ENCODE results near the gene UMAD1.

UMAD1 gene

GRCh38 chr7:7640221-7641128, at the start of gene UMAD1:
UMAD1 (plus strand) TSS chr7:7640752; CDS start chr7:7673372, 32,620 bp downstream.
- DNase-seq (ENCODE audit: low read depth) = peak; percentile 93

GRCh38 chr7:7595451-7595850, 45.1 kb upstream of the UMAD1 start:
- no peak for DNase-seq (ENCODE audit: low read depth)

GRCh38 chr7:7596176-7596575, 44.4 kb upstream of the UMAD1 start:
- no peak for DNase-seq (ENCODE audit: low read depth)

GRCh38 chr7:7607010-7607409, 33.5 kb upstream of the UMAD1 start:
- DNase-seq (ENCODE audit: low read depth) = no peak

- DNase-seq (ENCODE audit: low read depth) = no peak
Observed at GRCh38 chr7:7609330-7609729, 31.2 kb upstream of the UMAD1 start.

- no peak for DNase-seq (ENCODE audit: low read depth)
Observed at GRCh38 chr7:7612519-7612918, 28.0 kb upstream of the UMAD1 start.

GRCh38 chr7:7613210-7613609, 27.3 kb upstream of the UMAD1 start:
- no peak for DNase-seq (ENCODE audit: low read depth)

GRCh38 chr7:7614018-7614741, 26.4 kb upstream of the UMAD1 start:
- no peak for DNase-seq (ENCODE audit: low read depth)

GRCh38 chr7:7617550-7617949, 23.0 kb upstream of the UMAD1 start:
- no peak for DNase-seq (ENCODE audit: low read depth)

GRCh38 chr7:7618410-7618809, 22.1 kb upstream of the UMAD1 start:
- no peak for DNase-seq (ENCODE audit: low read depth)

- DNase-seq (ENCODE audit: low read depth) = no peak
Observed at GRCh38 chr7:7620236-7620635, 20.3 kb upstream of the UMAD1 start.

GRCh38 chr7:7620644-7621210, 19.8 kb upstream of the UMAD1 start:
- no peak for DNase-seq (ENCODE audit: low read depth)

GRCh38 chr7:7628476-7628875, 12.1 kb upstream of the UMAD1 start:
- DNase-seq (ENCODE audit: low read depth) = no peak

- no peak for DNase-seq (ENCODE audit: low read depth)
Observed at GRCh38 chr7:7630626-7631329, 9.8 kb upstream of the UMAD1 start.

GRCh38 chr7:7639421-7639820, 1.1 kb upstream of the UMAD1 start:
- DNase-seq (ENCODE audit: low read depth) = no peak

- DNase-seq (ENCODE audit: low read depth) = peak; percentile 23
Observed at GRCh38 chr7:7639847-7640220, 718 bp upstream of the UMAD1 start.

- DNase-seq (ENCODE audit: low read depth) = no peak
Observed at GRCh38 chr7:7641129-7641663, 644 bp downstream of the UMAD1 start.

- no peak for DNase-seq (ENCODE audit: low read depth)
Observed at GRCh38 chr7:7642081-7642480, 1.5 kb downstream of the UMAD1 start.

GRCh38 chr7:7647495-7648036, 7.0 kb downstream of the UMAD1 start:
- DNase-seq (ENCODE audit: low read depth) = no peak

- no peak for DNase-seq (ENCODE audit: low read depth)
Observed at GRCh38 chr7:7650682-7651206, 10.2 kb downstream of the UMAD1 start.

GRCh38 chr7:7651479-7651878, 10.9 kb downstream of the UMAD1 start:
- no peak for DNase-seq (ENCODE audit: low read depth)

Measured in HS-27A (cell line).